ENCODE data around the gene SH3GL2.

The SH3GL2 gene

DNA sequence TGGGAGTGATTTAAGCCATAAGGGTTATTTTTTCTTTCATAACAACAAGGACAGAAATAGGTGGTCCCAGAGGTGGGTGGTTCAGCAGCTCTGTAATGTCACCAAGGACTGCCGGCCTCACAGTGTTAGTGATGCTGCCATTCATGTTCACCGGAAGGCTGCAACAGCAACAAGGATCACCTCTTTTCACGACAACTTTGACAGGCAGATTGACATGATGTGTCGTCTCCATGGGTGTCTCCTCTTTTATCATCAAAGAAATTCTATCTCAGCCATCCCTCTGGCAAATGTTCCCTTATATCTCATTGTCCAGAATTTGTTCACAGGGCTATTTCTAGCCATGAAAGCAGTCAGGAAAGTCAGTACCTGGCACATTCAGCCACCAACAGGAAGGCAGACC lies 231.5 kb downstream of the SH3GL2 start:
- no peak for DNase-seq (ENCODE audit: low read depth)
- TF ChIP-seq, protein P1, sequence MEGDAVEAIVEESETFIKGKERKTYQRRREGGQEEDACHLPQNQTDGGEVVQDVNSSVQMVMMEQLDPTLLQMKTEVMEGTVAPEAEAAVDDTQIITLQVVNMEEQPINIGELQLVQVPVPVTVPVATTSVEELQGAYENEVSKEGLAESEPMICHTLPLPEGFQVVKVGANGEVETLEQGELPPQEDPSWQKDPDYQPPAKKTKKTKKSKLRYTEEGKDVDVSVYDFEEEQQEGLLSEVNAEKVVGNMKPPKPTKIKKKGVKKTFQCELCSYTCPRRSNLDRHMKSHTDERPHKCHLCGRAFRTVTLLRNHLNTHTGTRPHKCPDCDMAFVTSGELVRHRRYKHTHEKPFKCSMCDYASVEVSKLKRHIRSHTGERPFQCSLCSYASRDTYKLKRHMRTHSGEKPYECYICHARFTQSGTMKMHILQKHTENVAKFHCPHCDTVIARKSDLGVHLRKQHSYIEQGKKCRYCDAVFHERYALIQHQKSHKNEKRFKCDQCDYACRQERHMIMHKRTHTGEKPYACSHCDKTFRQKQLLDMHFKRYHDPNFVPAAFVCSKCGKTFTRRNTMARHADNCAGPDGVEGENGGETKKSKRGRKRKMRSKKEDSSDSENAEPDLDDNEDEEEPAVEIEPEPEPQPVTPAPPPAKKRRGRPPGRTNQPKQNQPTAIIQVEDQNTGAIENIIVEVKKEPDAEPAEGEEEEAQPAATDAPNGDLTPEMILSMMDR (conservative IDR thresholded peaks at IDR 0.05; ENCODE audit: low read depth, low read length): no peak
- no peak overlapping the region for H3K4me3 ChIP-seq (ENCODE audit: low read length)

DNA sequence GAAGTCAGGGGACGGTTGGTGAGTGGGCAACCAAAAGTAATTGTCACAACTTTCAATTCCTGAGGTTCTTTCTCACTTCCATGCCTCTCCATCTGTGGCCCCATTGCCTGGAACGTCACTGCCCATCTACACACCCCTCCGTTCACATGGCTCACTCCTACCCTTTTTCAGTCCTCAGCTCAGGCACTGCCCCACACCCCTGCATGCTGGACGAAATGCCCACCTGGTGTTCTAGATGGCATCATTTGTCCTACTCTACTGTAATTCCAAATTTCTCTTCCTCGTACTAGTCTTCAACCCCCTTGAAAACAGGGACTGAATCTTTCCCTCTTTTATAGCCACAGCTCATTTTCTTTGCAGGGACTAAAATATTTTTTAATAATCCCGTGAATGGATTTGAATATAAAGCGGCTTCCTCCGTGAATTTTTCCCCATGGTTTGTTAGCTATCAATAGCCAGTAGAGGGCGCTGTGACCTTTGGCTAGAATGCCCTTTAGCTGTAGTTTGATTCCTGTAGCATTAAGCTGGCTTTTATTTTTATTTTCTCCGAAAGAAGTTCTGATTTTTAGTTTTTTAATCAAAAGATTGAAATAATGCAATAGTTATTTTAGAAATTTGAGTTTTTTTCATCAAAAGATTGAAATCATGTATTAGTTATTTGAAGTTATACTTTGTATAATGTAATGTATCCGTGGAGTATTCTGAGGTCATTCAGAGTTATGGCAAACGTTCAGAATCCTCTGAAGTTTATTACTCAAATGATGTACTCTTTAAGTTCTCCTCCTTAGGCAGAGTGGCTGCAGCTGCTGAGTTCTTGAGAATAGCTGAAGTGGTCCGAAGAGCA lies 232.1 kb downstream of the SH3GL2 start:
- no peak overlapping the region for H3K4me3 ChIP-seq (ENCODE audit: low read length)
- TF ChIP-seq, protein P1 (conservative IDR thresholded peaks at IDR 0.05; ENCODE audit: low read depth, low read length): peak; percentile 83
- DNase-seq (ENCODE audit: low read depth): no peak

DNA sequence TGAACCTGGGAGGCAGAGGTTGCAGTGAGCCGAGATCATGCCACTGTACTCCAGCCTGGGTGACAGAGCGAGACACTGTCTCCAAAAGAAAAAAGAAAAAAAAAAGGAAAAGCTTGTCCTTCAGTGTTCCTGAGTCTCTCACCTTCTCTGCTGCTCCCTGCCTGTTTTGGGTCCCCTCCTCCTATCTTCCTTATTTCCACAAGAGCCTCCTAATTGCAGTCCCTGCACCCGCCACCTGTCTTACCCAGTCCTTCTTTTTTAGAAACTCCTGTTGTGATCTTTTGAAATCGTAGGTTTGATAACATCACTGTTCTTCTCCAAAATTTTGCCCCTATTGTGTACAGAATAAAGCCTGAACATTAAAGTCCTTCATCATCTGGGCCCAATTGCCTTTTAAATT lies 234.9 kb downstream of the SH3GL2 start:
- H3K4me3 ChIP-seq (ENCODE audit: low read length): no peak overlapping the region
- DNase-seq (ENCODE audit: low read depth): no peak
- TF ChIP-seq, protein P1 (conservative IDR thresholded peaks at IDR 0.05; ENCODE audit: low read depth, low read length): no peak

DNA sequence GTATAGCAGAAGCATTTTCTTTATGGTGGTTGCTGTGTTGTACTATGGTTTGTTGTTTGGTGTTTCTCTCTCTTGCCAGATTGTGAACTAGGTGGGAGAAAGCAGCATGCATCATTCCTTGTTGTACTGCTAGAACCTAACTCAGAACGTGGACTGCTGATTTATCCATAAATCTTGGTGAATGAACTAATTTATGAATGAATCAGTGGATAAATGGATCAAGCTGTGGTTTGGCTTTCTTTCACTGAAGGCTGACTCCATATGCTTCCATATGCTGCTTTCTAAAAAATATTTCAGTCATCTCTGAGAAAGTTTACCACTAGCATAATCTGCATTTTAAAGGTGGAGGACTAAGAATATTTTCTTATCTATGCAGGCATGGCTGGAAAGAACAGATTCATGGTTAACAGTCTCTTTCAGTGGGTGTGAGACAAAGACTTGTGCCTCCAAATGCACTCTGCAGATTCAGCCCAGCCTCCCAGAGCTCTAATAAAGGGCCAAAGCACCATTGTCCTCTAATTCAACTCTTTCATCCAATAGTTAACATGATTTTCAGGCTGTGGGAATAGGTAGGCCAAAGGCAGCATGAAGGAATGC lies 237.7 kb downstream of the SH3GL2 start:
- H3K4me3 ChIP-seq (ENCODE audit: low read length): no peak overlapping the region
- no peak for DNase-seq (ENCODE audit: low read depth)
- TF ChIP-seq, protein P1 (conservative IDR thresholded peaks at IDR 0.05; ENCODE audit: low read depth, low read length): no peak

DNA sequence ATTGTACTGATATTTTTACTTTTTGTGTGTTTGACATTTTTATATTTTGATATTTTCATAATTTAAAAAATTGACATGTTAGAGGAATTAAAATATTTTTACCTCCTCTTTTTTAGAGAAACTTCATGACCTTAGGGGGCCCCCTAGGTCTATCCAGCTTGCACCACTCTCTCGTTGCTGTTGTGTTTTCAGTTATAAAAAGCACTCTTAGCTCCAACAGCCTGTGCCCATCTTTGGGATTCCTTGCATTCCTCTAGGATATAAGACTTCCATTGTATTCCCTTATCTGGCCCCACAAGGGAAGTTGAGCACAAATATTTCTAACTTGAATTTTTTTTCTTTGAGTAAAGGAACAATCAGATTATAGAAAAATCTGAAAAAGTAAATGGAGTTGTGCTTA lies 245.3 kb downstream of the SH3GL2 start:
- DNase-seq (ENCODE audit: low read depth): peak; percentile 66
- no peak overlapping the region for H3K4me3 ChIP-seq (ENCODE audit: low read length)
- TF ChIP-seq, protein P1 (conservative IDR thresholded peaks at IDR 0.05; ENCODE audit: low read depth, low read length): peak; percentile 30

DNA sequence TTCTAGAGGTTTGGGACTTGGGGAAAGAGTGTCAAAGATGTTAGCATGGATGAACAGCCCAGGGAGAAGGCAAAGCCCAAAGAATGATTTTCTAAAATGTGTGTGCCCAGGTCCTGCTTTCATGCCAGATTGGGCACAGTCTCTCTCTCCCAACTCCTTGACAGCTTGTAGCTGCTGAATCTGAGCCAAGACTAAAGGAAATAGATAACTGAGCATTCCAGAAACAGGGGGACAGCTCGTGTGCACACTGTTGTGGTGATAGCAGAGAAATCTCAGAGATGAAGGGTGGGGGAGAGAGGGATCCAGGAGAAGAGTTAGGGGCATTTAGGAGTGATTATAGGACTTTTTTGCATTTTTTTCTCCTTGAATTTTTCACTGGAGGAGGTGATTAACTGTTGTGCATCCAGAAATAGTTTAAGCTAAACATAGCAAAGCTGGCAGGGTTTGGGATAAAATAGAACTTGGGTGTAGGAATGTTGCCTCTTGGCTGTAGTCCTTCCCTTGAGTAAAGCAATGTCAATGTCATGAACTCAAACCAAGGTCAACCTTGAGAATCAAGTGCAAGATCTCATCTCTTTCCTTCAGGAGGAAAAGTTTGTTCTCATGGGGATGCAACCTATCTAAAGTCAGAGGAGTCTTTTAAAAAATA lies 245.9 kb downstream of the SH3GL2 start:
- TF ChIP-seq, protein P1 (conservative IDR thresholded peaks at IDR 0.05; ENCODE audit: low read depth, low read length): no peak
- H3K4me3 ChIP-seq (ENCODE audit: low read length): no peak overlapping the region
- DNase-seq (ENCODE audit: low read depth): no peak

All from retinal pigment epithelial cell (primary cell).